ENCODE data around the gene ARHGEF5.
"Not testable (repeated sequence)": the region's sequence is repeated elsewhere in the genome, so short reads cannot be mapped to it uniquely, and the experiment has no call there.

GRCh38 chr7:144311872-144312469 is 43.2 kb upstream of the ARHGEF5 start, which contains the start of gene OR2A1:
- TF ChIP-seq EZH2 (IDR thresholded peaks at IDR 0.05); POLR2AphosphoS5 (IDR thresholded peaks at IDR 0.05; ENCODE audit: borderline replicate concordance, low read depth, low read length); FOXP2 (optimal IDR thresholded peaks at IDR 0.05; ENCODE audit: control extremely low read depth, extremely low read length, insufficient read depth): not testable (repeated sequence)
